ENCODE measurements around the gene DTNA.
"Not testable (repeated sequence)": the region's sequence is repeated elsewhere in the genome, so short reads cannot be mapped to it uniquely, and the experiment has no call there.

Gene DTNA

DNA sequence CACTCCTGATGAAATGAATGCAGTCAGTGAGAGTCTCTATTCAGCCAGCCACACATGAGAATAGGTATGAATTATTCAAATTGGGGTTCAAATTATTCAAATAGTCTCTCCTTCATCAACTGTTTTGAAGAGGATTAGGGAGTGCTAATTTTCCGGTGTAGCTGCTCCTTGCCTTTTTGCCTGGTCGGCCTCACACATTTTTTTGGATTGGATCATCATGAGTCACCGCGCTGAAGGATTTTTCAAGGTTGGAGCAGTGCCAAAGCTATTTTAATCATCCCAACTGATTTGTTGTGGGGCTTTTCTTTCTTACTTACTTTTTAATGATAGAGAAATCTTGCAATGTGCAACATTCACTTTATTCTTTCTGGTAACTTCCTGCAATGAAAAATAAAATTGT, 2.4 kb upstream of the DTNA start:
- H3K4me3 Mint-ChIP-seq, result no peak overlapping the region
- H3K9me3 Mint-ChIP-seq (ENCODE audit: low read depth), result no peaks in the 10 kb centered on the region
- H3K27me3 Mint-ChIP-seq, result peaks cover 14% of the 10 kb centered on the region
- no peaks in the 10 kb centered on the region for H3K4me1 Mint-ChIP-seq (ENCODE audit: low read depth)
- H3K36me3 Mint-ChIP-seq, result no peaks in the 10 kb centered on the region
- no peak overlapping the region for H3K27ac Mint-ChIP-seq

DNA sequence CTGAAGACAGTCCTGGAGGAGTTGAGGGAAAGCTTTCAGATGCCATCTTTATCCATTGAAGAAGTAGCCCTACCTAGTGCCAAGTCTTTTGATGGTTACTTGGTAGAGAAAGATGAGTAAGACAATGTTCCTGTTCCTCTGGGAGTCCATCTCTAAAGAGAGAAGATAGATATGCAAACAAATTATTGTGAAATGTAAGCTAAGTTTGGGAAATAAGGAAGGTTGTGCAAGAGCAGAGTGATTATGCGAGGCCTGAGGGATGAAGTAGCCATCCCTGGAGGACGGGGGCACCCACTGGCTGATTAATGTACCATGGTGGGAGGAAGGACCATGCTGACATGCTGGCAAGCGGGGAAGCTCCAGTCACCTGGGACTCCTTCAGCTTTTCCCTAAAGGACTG, 994 bp upstream of the DTNA start:
- Mint-ChIP-seq H3K36me3 (no peaks in the 10 kb centered on the region), H3K4me1 (ENCODE audit: low read depth) (no peaks in the 10 kb centered on the region), H3K27ac (no peak overlapping the region), H3K9me3 (ENCODE audit: low read depth) (no peaks in the 10 kb centered on the region), H3K4me3 (no peak overlapping the region), H3K27me3 (peaks cover 12% of the 10 kb centered on the region)

DNA sequence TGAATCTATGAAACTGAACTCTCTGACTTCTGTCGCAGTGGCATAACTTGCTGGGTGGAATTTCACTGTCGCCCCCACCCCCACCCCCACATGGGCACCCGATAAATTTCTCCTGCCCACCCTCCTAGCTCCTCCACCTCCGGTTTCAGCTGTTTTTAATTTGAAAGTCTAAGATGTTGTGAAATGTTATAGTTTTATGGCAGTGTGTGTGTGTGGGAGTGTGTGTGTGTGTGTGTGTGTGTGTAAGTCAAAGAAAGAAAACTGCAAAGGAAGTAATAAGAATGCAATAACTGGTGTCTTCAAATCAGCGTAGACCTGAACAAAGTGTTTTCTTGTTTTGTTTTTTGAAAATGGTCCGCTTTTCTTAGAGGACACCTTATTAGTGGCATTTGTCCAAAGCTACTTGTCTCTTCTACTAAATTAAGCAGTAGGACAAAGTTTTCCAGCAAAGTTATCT, 388 bp downstream of the DTNA start:
- Mint-ChIP-seq H3K27me3 (peaks cover 9% of the 10 kb centered on the region), H3K4me1 (ENCODE audit: low read depth) (no peaks in the 10 kb centered on the region), H3K9me3 (ENCODE audit: low read depth) (no peaks in the 10 kb centered on the region), H3K4me3 (no peak overlapping the region), H3K27ac (no peak overlapping the region), H3K36me3 (no peaks in the 10 kb centered on the region)

DNA sequence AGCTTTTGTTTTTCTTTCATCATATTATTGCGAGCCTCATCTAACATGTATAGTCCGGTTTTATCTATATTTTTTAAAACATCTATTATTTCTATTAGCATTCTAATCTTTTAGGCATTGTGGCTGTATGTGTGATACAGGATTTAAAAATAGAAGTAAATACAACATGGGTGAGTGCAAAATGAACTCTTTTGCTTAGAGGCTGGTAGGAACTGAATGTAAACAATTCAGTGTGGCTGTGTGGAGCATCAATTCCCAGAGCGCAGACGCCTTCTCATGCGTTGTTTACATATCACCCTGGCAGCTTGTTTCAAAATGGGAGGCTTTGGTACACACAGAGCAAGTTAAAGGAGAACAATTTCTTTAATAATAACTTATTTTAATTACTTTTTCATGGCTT, 836 bp downstream of the DTNA start:
- Mint-ChIP-seq H3K9me3 (ENCODE audit: low read depth) (no peaks in the 10 kb centered on the region), H3K27me3 (peaks cover 9% of the 10 kb centered on the region), H3K36me3 (no peaks in the 10 kb centered on the region), H3K27ac (no peak overlapping the region), H3K4me1 (ENCODE audit: low read depth) (no peaks in the 10 kb centered on the region), H3K4me3 (no peak overlapping the region)

DNA sequence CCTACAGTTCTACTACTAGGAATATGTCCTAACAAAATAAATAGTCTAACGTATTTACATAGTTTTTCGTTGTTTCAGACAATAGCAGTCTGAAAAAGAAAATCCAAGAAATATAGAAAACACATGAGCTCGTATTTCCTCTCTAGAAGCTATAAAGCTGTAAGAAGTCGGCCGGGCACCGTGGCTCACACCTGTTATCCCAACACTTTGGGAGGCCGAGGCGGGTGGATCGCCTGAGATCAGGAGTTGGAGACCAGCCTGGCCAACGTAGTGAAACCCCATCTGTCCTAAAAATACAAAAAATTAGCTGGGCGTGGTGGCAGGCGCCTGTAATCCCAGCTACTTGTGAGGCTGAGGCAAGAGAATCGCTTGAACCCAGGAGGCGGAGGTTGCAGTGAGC, 6.0 kb downstream of the DTNA start:
- not testable (repeated sequence) for H3K36me3 Mint-ChIP-seq; H3K9me3 Mint-ChIP-seq (ENCODE audit: low read depth); H3K4me1 Mint-ChIP-seq (ENCODE audit: low read depth); H3K27ac Mint-ChIP-seq; H3K4me3 Mint-ChIP-seq
- H3K27me3 Mint-ChIP-seq, result peaks cover 10% of the 10 kb centered on the region

DNA sequence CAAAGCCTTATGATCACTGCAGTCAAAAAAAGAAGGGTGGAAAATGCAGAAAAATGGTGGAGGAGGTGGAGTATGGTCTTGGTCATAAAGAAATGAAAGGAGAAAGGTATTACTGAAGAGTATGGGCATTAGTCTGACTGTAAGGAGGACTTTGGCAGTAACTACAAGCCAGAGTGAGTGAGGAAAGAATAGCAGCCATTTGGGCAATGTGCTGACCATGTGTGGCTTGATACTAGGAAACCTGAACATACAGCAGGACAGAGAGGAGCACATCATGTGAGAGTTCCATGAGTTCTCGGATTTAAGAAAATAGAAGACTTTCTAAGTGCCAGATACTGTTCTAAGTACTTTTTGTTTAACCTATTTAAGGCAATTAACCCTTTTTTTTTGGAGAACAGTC, 8.5 kb downstream of the DTNA start:
- H3K36me3 Mint-ChIP-seq, result no peaks in the 10 kb centered on the region
- H3K27ac Mint-ChIP-seq, result no peak overlapping the region
- H3K9me3 Mint-ChIP-seq (ENCODE audit: low read depth), result no peaks in the 10 kb centered on the region
- H3K4me3 Mint-ChIP-seq, result no peak overlapping the region
- peaks cover 7% of the 10 kb centered on the region for H3K27me3 Mint-ChIP-seq
- H3K4me1 Mint-ChIP-seq (ENCODE audit: low read depth), result no peaks in the 10 kb centered on the region

DNA sequence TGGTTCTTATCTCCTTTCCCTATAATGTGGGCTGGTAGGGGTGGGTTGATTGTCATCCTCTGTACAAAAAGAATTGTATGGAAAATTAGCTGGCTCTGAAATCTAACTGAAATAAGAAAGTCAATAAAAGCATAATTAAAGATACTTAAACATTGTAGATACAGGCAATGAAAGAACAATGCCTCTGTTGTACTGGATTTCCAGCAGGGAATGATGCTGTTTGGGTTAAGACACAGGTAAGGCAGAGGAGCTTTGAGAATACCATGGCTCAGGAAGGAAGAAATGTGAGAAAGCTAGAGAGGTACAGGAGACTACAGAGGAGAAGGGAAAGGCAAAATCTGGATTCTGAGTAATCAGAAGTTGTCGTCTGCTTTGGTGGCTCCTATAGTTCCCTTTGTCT, 10.1 kb downstream of the DTNA start:
- Mint-ChIP-seq H3K9me3 (ENCODE audit: low read depth) (no peaks in the 10 kb centered on the region), H3K4me1 (ENCODE audit: low read depth) (no peaks in the 10 kb centered on the region), H3K27me3 (peaks cover 7% of the 10 kb centered on the region), H3K4me3 (no peak overlapping the region), H3K27ac (no peak overlapping the region), H3K36me3 (no peaks in the 10 kb centered on the region)

DNA sequence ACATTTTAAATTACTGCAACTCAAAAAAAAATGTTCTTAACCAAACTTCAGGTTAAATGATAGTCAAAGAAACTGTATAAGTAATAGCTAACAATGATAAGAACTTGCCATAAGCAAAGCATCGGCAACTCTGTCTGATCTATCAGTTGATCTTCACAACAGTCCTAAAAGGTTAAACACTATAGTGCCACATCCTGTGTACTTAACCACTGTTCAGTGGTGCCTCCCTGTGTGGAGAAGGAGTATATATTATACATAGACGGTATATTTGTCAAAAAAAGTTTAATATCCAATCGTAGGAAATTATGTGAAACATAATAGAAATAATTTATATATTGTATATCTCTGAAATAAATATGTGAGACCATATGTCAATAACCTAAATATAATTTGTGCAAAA, 13.0 kb downstream of the DTNA start:
- no peak overlapping the region for H3K27ac Mint-ChIP-seq
- no peaks in the 10 kb centered on the region for H3K36me3 Mint-ChIP-seq
- no peaks in the 10 kb centered on the region for H3K4me1 Mint-ChIP-seq (ENCODE audit: low read depth)
- H3K27me3 Mint-ChIP-seq, result peaks cover 4% of the 10 kb centered on the region
- no peak overlapping the region for H3K4me3 Mint-ChIP-seq
- no peaks in the 10 kb centered on the region for H3K9me3 Mint-ChIP-seq (ENCODE audit: low read depth)

DNA sequence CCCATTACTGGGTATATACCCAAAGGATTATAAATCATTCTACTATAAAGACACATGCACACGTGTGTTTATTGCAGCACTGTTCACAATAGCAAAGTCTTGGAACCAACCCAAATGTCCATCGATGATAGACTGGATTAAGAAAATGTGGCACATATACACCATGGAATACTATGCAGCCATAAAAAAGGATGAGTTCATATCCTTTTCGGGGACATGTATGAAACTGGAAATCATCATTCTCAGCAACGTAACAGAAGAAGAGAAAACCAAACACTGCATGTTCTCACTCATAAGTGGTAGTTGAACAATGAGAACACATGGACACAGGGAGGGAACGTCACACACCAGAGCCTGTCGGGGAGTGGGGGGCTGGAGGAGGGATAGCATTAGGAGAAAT, 15.6 kb downstream of the DTNA start:
- not testable (repeated sequence) for H3K27me3 Mint-ChIP-seq; H3K27ac Mint-ChIP-seq; H3K36me3 Mint-ChIP-seq; H3K4me3 Mint-ChIP-seq; H3K9me3 Mint-ChIP-seq (ENCODE audit: low read depth); H3K4me1 Mint-ChIP-seq (ENCODE audit: low read depth)

DNA sequence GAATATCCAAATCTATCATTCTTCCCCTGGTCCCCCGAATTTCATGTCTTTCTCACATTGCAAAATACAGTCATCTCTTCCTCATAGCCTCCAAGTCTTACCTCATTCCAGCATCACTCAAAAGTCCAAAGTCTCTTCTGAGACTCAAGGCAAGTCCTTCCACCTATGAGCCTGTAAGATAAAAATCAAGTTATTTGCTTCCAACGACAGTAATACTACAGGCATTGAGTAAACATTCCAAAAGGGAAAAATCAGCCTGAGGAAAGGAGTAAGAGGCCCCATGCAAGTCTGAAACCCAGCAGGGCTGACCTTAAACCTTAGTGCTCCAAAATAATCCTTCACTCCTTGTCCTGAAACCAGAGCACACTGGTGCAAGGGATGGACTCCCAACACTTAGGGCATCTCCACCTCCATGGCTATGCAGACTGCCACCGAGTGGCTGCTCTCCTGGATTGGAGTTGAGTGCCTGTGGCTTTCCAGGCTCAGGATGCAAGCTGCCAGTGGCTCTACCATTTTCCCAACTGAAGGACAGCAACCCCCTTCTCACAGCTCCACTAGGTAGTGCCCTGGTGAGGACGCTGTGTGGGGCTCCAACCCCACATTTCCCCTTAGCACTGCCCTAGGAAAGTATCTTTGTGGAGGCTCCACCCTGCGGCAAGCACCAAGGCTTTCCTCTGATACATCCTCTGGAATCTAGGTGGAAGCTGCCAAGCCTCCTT, 16.3 kb downstream of the DTNA start:
- H3K27me3 Mint-ChIP-seq, result peaks cover 1% of the 10 kb centered on the region
- H3K27ac Mint-ChIP-seq, result no peak overlapping the region
- peaks cover 4% of the 10 kb centered on the region for H3K4me1 Mint-ChIP-seq (ENCODE audit: low read depth)
- H3K9me3 Mint-ChIP-seq (ENCODE audit: low read depth), result no peaks in the 10 kb centered on the region
- H3K36me3 Mint-ChIP-seq, result no peaks in the 10 kb centered on the region
- no peak overlapping the region for H3K4me3 Mint-ChIP-seq

DNA sequence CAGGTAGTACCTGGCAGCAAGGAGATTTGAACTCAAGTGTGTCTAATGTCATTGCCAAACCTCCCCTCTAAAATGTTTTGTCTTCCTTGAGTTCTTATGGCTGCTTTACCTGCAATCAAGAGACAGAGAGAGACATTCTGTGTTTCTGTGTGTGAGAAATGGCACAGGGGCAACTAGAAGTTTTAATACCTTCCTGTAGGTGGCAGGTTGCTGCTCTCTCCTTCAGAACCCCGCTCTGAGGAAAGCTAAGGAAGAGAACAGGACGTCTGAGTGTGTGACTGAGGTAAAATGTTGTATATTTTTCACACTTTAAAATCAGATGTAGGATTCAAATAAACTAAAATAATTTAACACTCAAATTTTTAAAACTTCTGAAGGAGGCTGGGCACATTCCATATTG, 19.2 kb downstream of the DTNA start:
- Mint-ChIP-seq H3K4me3 (no peak overlapping the region), H3K4me1 (ENCODE audit: low read depth) (peaks cover 4% of the 10 kb centered on the region), H3K27ac (no peak overlapping the region), H3K9me3 (ENCODE audit: low read depth) (no peaks in the 10 kb centered on the region), H3K36me3 (no peaks in the 10 kb centered on the region), H3K27me3 (peaks cover 1% of the 10 kb centered on the region)

DNA sequence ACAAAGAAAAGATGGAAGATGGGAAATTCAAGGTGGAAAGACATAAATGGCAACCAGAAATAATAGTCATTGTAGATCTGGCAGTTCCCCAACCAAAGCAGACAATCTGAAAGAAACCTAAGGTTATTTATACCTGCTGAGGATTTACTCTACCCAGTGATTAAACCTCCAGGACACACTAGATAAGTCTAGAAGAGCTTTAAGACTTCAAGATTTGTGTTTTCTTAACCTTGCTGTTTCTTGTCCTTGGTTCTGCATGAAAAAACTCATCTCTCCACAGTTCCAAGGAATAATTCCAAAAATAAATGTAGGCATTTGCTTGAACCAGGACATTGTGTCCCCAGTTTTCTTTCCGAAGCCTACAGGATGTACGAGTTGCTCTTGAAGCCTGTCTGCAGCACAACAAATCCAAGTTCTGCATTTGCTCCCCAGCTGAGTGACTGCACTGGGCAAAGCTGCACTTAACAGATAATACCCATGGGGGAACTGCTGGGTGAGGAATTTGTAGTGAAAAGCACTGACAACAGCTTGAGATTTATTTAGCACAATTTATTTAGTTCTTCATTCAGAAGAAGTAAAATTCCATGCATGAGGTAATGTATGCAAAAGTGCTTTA, 19.8 kb downstream of the DTNA start:
- Mint-ChIP-seq H3K4me3 (no peak overlapping the region), H3K9me3 (ENCODE audit: low read depth) (no peaks in the 10 kb centered on the region), H3K27me3 (peaks cover 1% of the 10 kb centered on the region), H3K27ac (no peak overlapping the region), H3K4me1 (ENCODE audit: low read depth) (peaks cover 4% of the 10 kb centered on the region), H3K36me3 (no peaks in the 10 kb centered on the region)

DNA sequence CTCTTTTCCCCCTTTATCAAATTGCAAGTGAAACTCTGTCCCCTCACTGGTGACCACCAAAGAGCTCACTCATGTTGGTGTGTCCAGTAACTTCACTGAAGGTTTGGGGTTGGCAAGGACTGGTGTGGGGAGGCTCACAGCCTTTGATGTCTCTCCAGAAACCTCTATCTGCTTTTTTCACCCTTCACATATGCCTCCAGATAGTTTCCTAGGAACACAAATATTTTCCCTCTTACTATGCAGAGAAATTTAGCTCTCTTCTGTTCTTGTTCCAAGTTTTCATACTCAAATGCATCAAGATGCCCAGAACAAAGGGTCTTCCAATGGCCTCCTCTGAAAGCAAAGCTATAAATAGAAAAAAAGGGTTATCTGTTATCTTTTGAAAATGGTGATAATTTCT, 20.7 kb downstream of the DTNA start:
- Mint-ChIP-seq H3K27me3 (peaks cover 2% of the 10 kb centered on the region), H3K27ac (no peak overlapping the region), H3K4me1 (ENCODE audit: low read depth) (peaks cover 4% of the 10 kb centered on the region), H3K9me3 (ENCODE audit: low read depth) (no peaks in the 10 kb centered on the region), H3K4me3 (no peak overlapping the region), H3K36me3 (no peaks in the 10 kb centered on the region)

DNA sequence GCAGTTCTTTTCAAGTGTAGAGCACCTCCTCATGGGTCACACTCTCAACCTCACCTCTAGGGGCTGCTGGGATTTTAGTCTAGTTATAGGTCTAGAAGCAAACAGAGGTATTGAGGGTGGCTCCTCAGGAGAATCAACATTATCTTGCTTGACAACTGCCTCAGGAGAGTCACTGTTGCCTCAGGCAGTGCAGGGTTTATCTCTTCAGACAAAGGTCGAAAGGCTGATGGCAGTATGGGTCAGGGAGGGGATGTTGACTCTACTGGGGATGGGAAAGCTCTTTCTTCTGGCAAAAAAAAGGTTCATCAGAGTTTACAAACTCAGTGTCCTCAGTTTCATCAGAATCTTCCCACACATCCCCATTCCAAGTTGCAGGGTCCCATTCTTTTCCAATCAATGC, 24.0 kb downstream of the DTNA start:
- H3K4me3 Mint-ChIP-seq, result no peak overlapping the region
- no peaks in the 10 kb centered on the region for H3K36me3 Mint-ChIP-seq
- peaks cover 4% of the 10 kb centered on the region for H3K27me3 Mint-ChIP-seq
- no peaks in the 10 kb centered on the region for H3K9me3 Mint-ChIP-seq (ENCODE audit: low read depth)
- peaks cover 4% of the 10 kb centered on the region for H3K4me1 Mint-ChIP-seq (ENCODE audit: low read depth)
- H3K27ac Mint-ChIP-seq, result no peak overlapping the region

DNA sequence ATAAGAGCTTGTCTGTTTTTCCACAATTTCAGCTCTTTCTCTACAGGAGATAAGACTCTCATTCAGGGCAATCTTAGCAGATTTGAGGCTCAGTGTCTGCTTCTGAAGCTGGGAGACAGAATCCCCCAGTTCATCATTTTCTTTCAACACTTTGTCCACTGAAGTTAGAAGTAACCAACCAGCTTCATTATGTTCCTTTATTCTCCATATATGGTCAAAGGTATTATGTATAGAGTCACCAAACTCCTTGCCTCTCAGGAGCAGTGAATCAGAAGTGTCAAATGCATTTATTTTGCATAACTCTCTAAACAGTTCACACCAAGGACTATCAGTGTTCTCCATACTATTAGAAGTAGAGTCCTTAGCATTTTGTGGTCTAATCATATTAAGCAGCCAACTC, 24.4 kb downstream of the DTNA start:
- not testable (repeated sequence) for H3K4me3 Mint-ChIP-seq; H3K27ac Mint-ChIP-seq; H3K36me3 Mint-ChIP-seq; H3K9me3 Mint-ChIP-seq (ENCODE audit: low read depth); H3K4me1 Mint-ChIP-seq (ENCODE audit: low read depth); H3K27me3 Mint-ChIP-seq

All from activated naive CD8-positive, alpha-beta T cell (primary cell).